PFSK-1 (cell line): ENCODE data around the gene LIPC.

Source experiments
- FOXP2 ChIP-seq: optimal IDR thresholded peaks from 2 replicates; pipeline ENCODE3; 2011; ENCODE audit warnings: borderline replicate concordance, control low read depth, inconsistent platforms; ENCODE audit not compliant: insufficient read depth; ENCODE audit errors: extremely low read length, extremely low read depth
- POLR2AphosphoS5 ChIP-seq: IDR thresholded peaks from 2 replicates; pipeline ENCODE4 v1.6.1; 2012; ENCODE audit warnings: low read depth, mild to moderate bottlenecking, control low read depth, low read length, moderate library complexity
- REST ChIP-seq, 2 experiments: IDR thresholded peaks; 2 replicates each; pipeline versions ENCODE4 v1.6.1 to v1.8.0; 2011 to 2012; ENCODE audit warnings: low read depth in 2 of 2, low read length in 2 of 2, control low read depth in 1 of 2, inconsistent platforms in 1 of 2, mild to moderate bottlenecking in 1 of 2, moderate library complexity in 1 of 2; ENCODE audit not compliant: insufficient read depth in 1 of 2
- SIN3A ChIP-seq: IDR thresholded peaks from 2 replicates; pipeline ENCODE4 v1.6.1; 2012; ENCODE audit warnings: mild to moderate bottlenecking, low read length, moderate library complexity, borderline replicate concordance; ENCODE audit not compliant: insufficient read depth
- TAF1 ChIP-seq: IDR thresholded peaks from 2 replicates; pipeline ENCODE4 v1.6.1; 2012; ENCODE audit warnings: low read length, control low read depth, borderline replicate concordance; ENCODE audit not compliant: insufficient read depth

The LIPC gene

GRCh38 chr15:58565619-58566018 lies 133.8 kb downstream of the LIPC start:
- no peak for TF ChIP-seq POLR2AphosphoS5
- TF ChIP-seq FOXP2: no peak
- TF ChIP-seq SIN3A: no peak
- no peak for TF ChIP-seq REST (IDR thresholded peaks at IDR 0.05; ENCODE audit: insufficient read depth in 1 of 2, low read depth in 2 of 2, low read length in 2 of 2)
- no peak for TF ChIP-seq TAF1

GRCh38 chr15:58566029-58566428 lies 134.2 kb downstream of the LIPC start:
- TF ChIP-seq POLR2AphosphoS5 (no peak), REST (IDR thresholded peaks at IDR 0.05; ENCODE audit: insufficient read depth in 1 of 2, low read depth in 2 of 2, low read length in 2 of 2) (no peak), SIN3A (no peak), TAF1 (no peak), FOXP2 (no peak)

GRCh38 chr15:58568157-58568571 lies 136.4 kb downstream of the LIPC start:
- no peak for TF ChIP-seq FOXP2
- TF ChIP-seq SIN3A: no peak
- no peak for TF ChIP-seq POLR2AphosphoS5
- TF ChIP-seq REST (IDR thresholded peaks at IDR 0.05; ENCODE audit: insufficient read depth in 1 of 2, low read depth in 2 of 2, low read length in 2 of 2): no peak
- no peak for TF ChIP-seq TAF1

GRCh38 chr15:58569455-58569854 lies 137.7 kb downstream of the LIPC start:
- TF ChIP-seq TAF1: no peak
- no peak for TF ChIP-seq POLR2AphosphoS5
- TF ChIP-seq FOXP2: no peak
- TF ChIP-seq SIN3A: no peak
- no peak for TF ChIP-seq REST (IDR thresholded peaks at IDR 0.05; ENCODE audit: insufficient read depth in 1 of 2, low read depth in 2 of 2, low read length in 2 of 2)

- TF ChIP-seq REST (IDR thresholded peaks at IDR 0.05; ENCODE audit: insufficient read depth in 1 of 2, low read depth in 2 of 2, low read length in 2 of 2) (no peak), TAF1 (no peak), SIN3A (no peak), POLR2AphosphoS5 (no peak), FOXP2 (no peak)
Observed at GRCh38 chr15:58571491-58571890, 139.7 kb downstream of the LIPC start.
